IMR-90 (cell line): ENCODE measurements around the gene SCLY. TPM values are rescaled to one million over a fixed set of nuclear protein-coding genes. Genes with fewer than 3 reads are reported as not detected.

ENCODE experiments used
- ATAC-seq: fragments of 200-7000 bp; cut with Tn5 transposase; 2 replicates; pipeline ENCODE4 v1.9.1; 2020; ENCODE audit warnings: low read depth, mild to moderate bottlenecking, moderate library complexity
- Bru-seq: library from RNA; stranded (reverse); fragments of 400-500 nt; gene quantifications from one replicate; lab custom pipeline; 2021; lab: Mats Ljungman, UMichigan
- BruChase-seq, 2 experiments: library from RNA; stranded (reverse); fragments of 400-500 nt; gene quantifications; one replicate each; lab custom pipeline; 2021; lab: Mats Ljungman, UMichigan
- BruUV-seq: library from RNA; stranded (reverse); fragments of 400-500 nt; replicated peaks from 2 replicates; lab custom pipeline; 2021; lab: Mats Ljungman, UMichigan
- CTCF ChIA-PET: fragments of 300-600 bp; formaldehyde crosslinking; extraction: SDS; loops from one replicate; lab custom pipeline; 2021; ENCODE audit warnings: antibody characterized with exemption; lab: Yijun Ruan, JAX
- POLR2A ChIA-PET: fragments of 300-600 bp; sonication (Branson Sonifier 250); formaldehyde crosslinking; loops from one replicate; lab custom pipeline; 2022; ENCODE audit warnings: antibody characterized with exemption; ENCODE audit not compliant: unreplicated experiment; lab: Charles Lee
- DNase-seq: peaks from one replicate; pipeline ENCODE4 v3.0.0; 2013
- H2AFZ ChIP-seq: replicated peaks from 2 replicates; pipeline ENCODE3; 2013; ENCODE audit warnings: low read length, mild to moderate bottlenecking; ENCODE audit not compliant: poor library complexity
- H2AK5ac ChIP-seq: 2 replicates; pipeline ENCODE4 v1.6.1; 2013; ENCODE audit warnings: low read depth, low read length, inconsistent platforms
- H2AK9ac ChIP-seq: replicated peaks from 2 replicates; pipeline ENCODE3; 2013; ENCODE audit warnings: mild to moderate bottlenecking, low read depth, low read length, moderate library complexity; ENCODE audit not compliant: poor library complexity
- H2BK120ac ChIP-seq: 2 replicates; pipeline ENCODE4 v1.6.1; 2013; ENCODE audit warnings: low read depth, low read length, inconsistent platforms
- H2BK15ac ChIP-seq: 3 replicates; pipeline ENCODE4 v1.6.1; 2013; ENCODE audit warnings: low read depth, low read length, inconsistent platforms
- H2BK20ac ChIP-seq: 2 replicates; pipeline ENCODE4 v1.6.1; 2013; ENCODE audit warnings: low read depth, mild to moderate bottlenecking, inconsistent platforms, low read length, moderate library complexity
- H2BK5ac ChIP-seq: 2 replicates; pipeline ENCODE4 v1.6.1; 2013; ENCODE audit warnings: mild to moderate bottlenecking, low read depth, low read length, inconsistent platforms; ENCODE audit not compliant: poor library complexity, severe bottlenecking
- H3K14ac ChIP-seq: replicated peaks from 2 replicates; pipeline ENCODE4 v1.6.1; 2013; ENCODE audit warnings: low read depth, low read length, inconsistent platforms
- H3K18ac ChIP-seq: 2 replicates; pipeline ENCODE4 v1.6.1; 2013; ENCODE audit warnings: low read depth, low read length, control low read depth
- H3K23ac ChIP-seq: 2 replicates; pipeline ENCODE4 v1.6.1; 2013; ENCODE audit warnings: low read depth, low read length, inconsistent platforms
- H3K27ac ChIP-seq: 2 replicates; pipeline ENCODE4 v1.5.1; 2013; ENCODE audit warnings: mild to moderate bottlenecking, control low read depth, low read length; ENCODE audit not compliant: insufficient read depth
- H3K27me3 ChIP-seq: 2 replicates; pipeline ENCODE4 v1.6.1; 2013; ENCODE audit warnings: low read length; ENCODE audit not compliant: control insufficient read depth, insufficient read depth
- H3K36me3 ChIP-seq: 2 replicates; pipeline ENCODE4 v1.6.1; 2013; ENCODE audit warnings: low read length, mixed read lengths; ENCODE audit not compliant: control insufficient read depth, insufficient read depth
- H3K4ac ChIP-seq: 2 replicates; pipeline ENCODE4 v1.6.1; 2013; ENCODE audit warnings: low read depth, low read length, inconsistent platforms
- H3K4me1 ChIP-seq: 2 replicates; pipeline ENCODE4 v1.6.1; 2013; ENCODE audit warnings: low read length, mixed read lengths; ENCODE audit not compliant: control insufficient read depth, insufficient read depth
- H3K4me2 ChIP-seq: 2 replicates; pipeline ENCODE4 v1.6.1; 2013; ENCODE audit warnings: low read depth, mild to moderate bottlenecking, control low read depth, low read length, moderate library complexity
- H3K4me3 ChIP-seq: 2 replicates; pipeline ENCODE4 v1.5.1; 2013; ENCODE audit warnings: low read depth, mild to moderate bottlenecking, control low read depth, low read length, moderate library complexity; ENCODE audit not compliant: insufficient read depth
- H3K56ac ChIP-seq: 2 replicates; pipeline ENCODE4 v1.6.1; 2013; ENCODE audit warnings: low read length, inconsistent platforms; ENCODE audit not compliant: insufficient read depth; ENCODE audit errors: extremely low read depth
- H3K79me1 ChIP-seq, 2 experiments: 2 replicates each; pipeline ENCODE4 v1.6.1; 2013; ENCODE audit warnings: low read length in 2 of 2, inconsistent platforms in 1 of 2, low read depth in 1 of 2
- H3K9ac ChIP-seq: 2 replicates; pipeline ENCODE4 v1.6.1; 2013; ENCODE audit warnings: low read depth, low read length, control low read depth
- H3K9me1 ChIP-seq: 2 replicates; pipeline ENCODE4 v1.6.1; 2013; ENCODE audit warnings: low read length, inconsistent platforms; ENCODE audit not compliant: insufficient read depth
- H3K9me3 ChIP-seq: 2 replicates; pipeline ENCODE4 v1.6.1; 2013; ENCODE audit warnings: low read length; ENCODE audit not compliant: control insufficient read depth, insufficient read depth
- H4K20me1 ChIP-seq: 2 replicates; pipeline ENCODE4 v1.6.1; 2013; ENCODE audit warnings: low read length, inconsistent platforms; ENCODE audit not compliant: insufficient read depth
- H4K5ac ChIP-seq: 2 replicates; pipeline ENCODE4 v1.6.1; 2013; ENCODE audit warnings: mild to moderate bottlenecking, low read depth, low read length, control low read depth
- H4K8ac ChIP-seq, 2 experiments: 2 replicates each; pipeline ENCODE4 v1.6.1; 2013; ENCODE audit warnings: low read depth in 2 of 2, low read length in 2 of 2, control low read depth in 1 of 2, inconsistent platforms in 1 of 2
- H4K91ac ChIP-seq: 2 replicates; pipeline ENCODE4 v1.6.1; 2013; ENCODE audit warnings: low read depth, low read length, inconsistent platforms; ENCODE audit not compliant: insufficient read depth
- BHLHE40 ChIP-seq: fragments of 150-350 bp; IDR thresholded peaks from 2 replicates; pipeline ENCODE4 v1.6.1; 2016; ENCODE audit warnings: mild to moderate bottlenecking, low read depth, low read length
- CEBPB ChIP-seq: IDR thresholded peaks from 2 replicates; pipeline ENCODE4 v1.6.1; 2012; ENCODE audit warnings: low read depth, low read length, improper control_type of control experiment
- MAFK ChIP-seq: IDR thresholded peaks from 2 replicates; pipeline ENCODE4 v1.6.1; 2012; ENCODE audit warnings: low read depth, low read length, improper control_type of control experiment
- MAZ ChIP-seq: IDR thresholded peaks from 2 replicates; pipeline ENCODE4 v1.6.1; 2012; ENCODE audit warnings: low read depth, mild to moderate bottlenecking, low read length, improper control_type of control experiment, moderate library complexity, borderline replicate concordance
- MXI1 ChIP-seq: IDR thresholded peaks from 2 replicates; pipeline ENCODE4 v1.6.1; 2012; ENCODE audit warnings: low read depth, mild to moderate bottlenecking, low read length, moderate library complexity, borderline replicate concordance
- POLR2A ChIP-seq: IDR thresholded peaks from 2 replicates; pipeline ENCODE4 v1.6.1; 2012; ENCODE audit warnings: mild to moderate bottlenecking, low read depth, low read length
- RAD21 ChIP-seq: IDR thresholded peaks from 2 replicates; pipeline ENCODE4 v1.6.1; 2012; ENCODE audit warnings: low read length, improper control_type of control experiment
- RCOR1 ChIP-seq: IDR thresholded peaks from 2 replicates; pipeline ENCODE4 v1.6.1; 2012; ENCODE audit warnings: mild to moderate bottlenecking, low read length, improper control_type of control experiment; ENCODE audit not compliant: insufficient replicate concordance
- USF2 ChIP-seq: fragments of 150-350 bp; IDR thresholded peaks from 2 replicates; pipeline ENCODE4 v1.6.1; 2017; ENCODE audit warnings: mild to moderate bottlenecking, antibody characterized with exemption, low read length, low read depth
- WGBS, 2 experiments: methylation state at CpG; one replicate each; pipeline versions ENCODE4 v1.1.5 to v1.1.7; 2013; ENCODE audit warnings: missing lambda C conversion rate in 2 of 2; ENCODE audit not compliant: insufficient read length in 1 of 2; ENCODE audit errors: extremely low coverage in 2 of 2; 5-methylcytosine and 5-hydroxymethylcytosine counted together
- dilution Hi-C: fragments of 300-500 bp; cut with HindIII; formaldehyde crosslinking; loops from one replicate; pipeline ENCODE4 v1.14.3; 2018; ENCODE audit warnings: low sequenced_read_pairs; ENCODE audit not compliant: unreplicated experiment
- in situ Hi-C: fragments of 300-500 bp; cut with MboI; formaldehyde crosslinking; loops from 3 replicates; pipeline ENCODE4 v1.14.3; 2019; ENCODE audit warnings: low sequenced_read_pairs, inconsistent platforms, mixed read lengths
- intact Hi-C: fragments of 100-400 bp; cut with micrococcal nuclease; formaldehyde crosslinking; loops from 2 replicates; pipeline ENCODE4 v1.10.0; 2022
- long read RNA-seq: library from polyadenylated mRNA; unstranded; transcript quantifications from one replicate; pipeline ENCODE4 v2.0.0, GENCODE V29; 2021; ENCODE audit not compliant: unreplicated experiment
- polyA plus RNA-seq, 3 experiments: library from polyadenylated mRNA; depleted of rRNA; stranded (reverse); fragments of >200 nt; gene quantifications; 2 replicates each; pipeline ENCODE4 v1.2.3, GENCODE V29; 2012; ENCODE audit warnings: low replicate concordance in 1 of 3
- total RNA-seq: library from RNA; depleted of rRNA; stranded (reverse); fragments of >200 nt; gene quantifications from 2 replicates; pipeline ENCODE4 v1.2.3, GENCODE V29; 2012; rRNA removed

Gene SCLY
- total RNA-seq (8.6 and 12.2 TPM in 2 replicates), polyA plus RNA-seq (2012; rRNA removed) (10.5 and 11.5 TPM in 2 replicates), Bru-seq, nascent RNA (percentile 67 among the genes with signal in this experiment), BruChase-seq, experiment 1, labeled RNA remaining after a 6-hour chase (percentile 78 among the genes with signal in this experiment), BruChase-seq, experiment 2, labeled RNA remaining after a 2-hour chase (percentile 77 among the genes with signal in this experiment)
- 6.0 and 9.5 TPM in 2 replicates for polyA plus RNA-seq (2012; cell fraction: cytosol; rRNA removed)
- 17.5 and 22.5 TPM in 2 replicates for polyA plus RNA-seq (2012; cell fraction: nucleus; rRNA removed; ENCODE audit: low replicate concordance)
- long read RNA-seq, transcript SCLY-201 (12 exons, 2,562 nt) = major isoform, 5 of 10 reads
- long read RNA-seq, partial matches to known transcripts = 2 of 10 reads
- long read RNA-seq, other reads (novel, unspliced or antisense) = 2 of 10 reads

- Histone ChIP-seq H3K4me3 (peak within 1 kb of the TSS; percentile 83), H2BK15ac (no peak within 1 kb of the TSS), H2BK120ac (peak within 1 kb of the TSS; percentile 44; the same call in 1 of the 2 replicates), H2AFZ (peak within 1 kb of the TSS; percentile 97), H2BK5ac (peak within 1 kb of the TSS; percentile 48), H3K4ac (peak within 1 kb of the TSS; percentile 90), H3K9me3 (no peaks in the 10 kb centered on the region), H2BK20ac (no peak within 1 kb of the TSS), H4K20me1 (no peaks in the 10 kb centered on the region), H3K27ac (peak within 1 kb of the TSS; percentile 65), H4K8ac (peak within 1 kb of the TSS; percentile 91 to 97), H3K23ac (peak within 1 kb of the TSS; percentile 98), H4K91ac (peak within 1 kb of the TSS; percentile 78), H3K79me1 (peaks cover 8 to 36% of the 10 kb centered on the region in 2 experiments), H2AK5ac (peak within 1 kb of the TSS; percentile 30), H3K4me1 (no peaks in the 10 kb centered on the region; the same call in 1 of the 2 replicates), H2AK9ac (peak within 1 kb of the TSS; percentile 88), H3K56ac (peak within 1 kb of the TSS; percentile 45; the same call in 1 of the 2 replicates), H3K14ac (peak within 1 kb of the TSS; percentile 78), H3K4me2 (peak within 1 kb of the TSS; percentile 97), H3K9ac (peak within 1 kb of the TSS; percentile 91), H4K5ac (peak within 1 kb of the TSS; percentile 87), H3K18ac (peak within 1 kb of the TSS; percentile 66), H3K27me3 (no peaks in the 10 kb centered on the region), H3K9me1 (no peaks in the 10 kb centered on the region; the same call in 1 of the 2 replicates), H3K36me3 (no peaks in the 10 kb centered on the region; the same call in 1 of the 2 replicates)
- ATAC-seq (peak; percentile 98), DNase-seq (peak; percentile 96)
- BruUV-seq = no TSS peak
- TF ChIP-seq RCOR1 (no peak), MAZ (peak; percentile 96), MAFK (no peak), MXI1 (peak; percentile 26; the same call in 1 of the 2 replicates), USF2 (peak; percentile 95), BHLHE40 (peak; percentile 22; the same call in 1 of the 2 replicates), CEBPB (no peak), RAD21 (peak; percentile 18; the same call in 1 of the 2 replicates), POLR2A (peak; percentile 85)
- 0% methylated on average over 22 of the region's 98 CpGs; no CpG with 5 or more reads in 1 of the 2 experiments for WGBS, 2 experiments
- POLR2A ChIA-PET = interaction anchor here (0.6 kb wide), 1 partner anchor 674 kb away, joined by 3 read pairs; no protein-coding TSS in a partner anchor
- dilution Hi-C loops (no loop called here), in situ Hi-C loops (no loop called here), intact Hi-C loops (loop anchor here (1.0 to 5.0 kb wide), 4 partner anchors 93 to 202 kb away; partner anchors contain the start of gene UBE2F)
- CTCF ChIA-PET = interaction anchor here (1.4 kb wide), 1 partner anchor 15 kb away, joined by 4 read pairs; no protein-coding TSS in a partner anchor
Observed at GRCh38 chr2:238060542-238061314, at the start of gene SCLY. Gene SCLY, plus strand, starts transcription at chr2:238061001. Its CDS starts 54 bp downstream, at chr2:238061055.
